H9 (cell line): Measurements from ENCODE around the gene PRR30. TPM values are rescaled to one million over a fixed set of nuclear protein-coding genes. Genes with fewer than 3 reads are reported as not detected.

Experiments used
- DNase-seq: peaks from one replicate; pipeline ENCODE4 v3.0.0-alpha.2; 2017
- H2AFZ ChIP-seq: one replicate; pipeline ENCODE4 v1.6.1; 2013; ENCODE audit warnings: mild to moderate bottlenecking, low read length, control low read depth, moderate library complexity
- H2AK5ac ChIP-seq: 2 replicates; pipeline ENCODE4 v1.6.1; 2013; ENCODE audit warnings: low read length, control low read depth, mixed read lengths; ENCODE audit not compliant: insufficient read length
- H2BK120ac ChIP-seq: one replicate; pipeline ENCODE4 v1.6.1; 2013; ENCODE audit warnings: low read depth, mild to moderate bottlenecking, low read length, control low read depth, inconsistent platforms; ENCODE audit not compliant: poor library complexity, severe bottlenecking
- H2BK12ac ChIP-seq: 2 replicates; pipeline ENCODE4 v1.6.1; 2013; ENCODE audit warnings: low read length, control low read depth, mixed read lengths, low read depth; ENCODE audit not compliant: insufficient read length
- H2BK15ac ChIP-seq: 2 replicates; pipeline ENCODE4 v1.6.1; 2013; ENCODE audit warnings: low read depth, low read length, control low read depth
- H2BK20ac ChIP-seq: one replicate; pipeline ENCODE4 v1.6.1; 2013; ENCODE audit warnings: low read depth, mild to moderate bottlenecking, low read length, control low read depth, inconsistent platforms; ENCODE audit not compliant: poor library complexity, severe bottlenecking
- H2BK5ac ChIP-seq: 2 replicates; pipeline ENCODE4 v1.6.1; 2013; ENCODE audit warnings: low read length, control low read depth, mixed read lengths; ENCODE audit not compliant: insufficient read length
- H3K14ac ChIP-seq: 2 replicates; pipeline ENCODE4 v1.6.1; 2013; ENCODE audit warnings: low read length, control low read depth; ENCODE audit not compliant: insufficient read depth
- H3K18ac ChIP-seq: 2 replicates; pipeline ENCODE4 v1.6.1; 2013; ENCODE audit warnings: low read depth, mild to moderate bottlenecking, mixed read lengths, low read length, control low read depth; ENCODE audit not compliant: insufficient read length
- H3K23ac ChIP-seq: 2 replicates; pipeline ENCODE4 v1.6.1; 2013; ENCODE audit warnings: low read length, control low read depth, mixed read lengths, low read depth; ENCODE audit not compliant: insufficient read length
- H3K23me2 ChIP-seq: 2 replicates; pipeline ENCODE4 v1.6.1; 2013; ENCODE audit warnings: low read depth, mild to moderate bottlenecking, mixed read lengths, low read length, control low read depth; ENCODE audit not compliant: insufficient read length, poor library complexity, severe bottlenecking
- H3K27ac ChIP-seq: 2 replicates; pipeline ENCODE4 v1.5.1; 2013; ENCODE audit warnings: low read length, control low read depth, mixed read lengths, low read depth; ENCODE audit not compliant: insufficient read length
- H3K27me3 ChIP-seq: 2 replicates; pipeline ENCODE4 v1.6.1; 2013; ENCODE audit warnings: low read length, control low read depth, inconsistent platforms; ENCODE audit not compliant: insufficient read depth
- H3K4ac ChIP-seq: 2 replicates; pipeline ENCODE4 v1.6.1; 2013; ENCODE audit warnings: low read depth, mild to moderate bottlenecking, control low read depth, inconsistent platforms, low read length, moderate library complexity
- H3K4me1 ChIP-seq: 2 replicates; pipeline ENCODE4 v1.6.1; 2013; ENCODE audit warnings: low read length, control low read depth, inconsistent platforms; ENCODE audit not compliant: insufficient read depth
- H3K4me2 ChIP-seq: 2 replicates; pipeline ENCODE4 v1.6.1; 2013; ENCODE audit warnings: low read length, control low read depth, mixed read lengths; ENCODE audit not compliant: insufficient read length, insufficient read depth
- H3K56ac ChIP-seq: 2 replicates; pipeline ENCODE4 v1.6.1; 2013; ENCODE audit warnings: low read depth, mild to moderate bottlenecking, mixed read lengths, low read length, control low read depth; ENCODE audit not compliant: insufficient read length
- H3K79me1 ChIP-seq: 2 replicates; pipeline ENCODE4 v1.6.1; 2013; ENCODE audit warnings: low read depth, mild to moderate bottlenecking, moderate library complexity, low read length, control low read depth, inconsistent platforms; ENCODE audit not compliant: insufficient read depth, poor library complexity, severe bottlenecking
- H3K79me2 ChIP-seq: 2 replicates; pipeline ENCODE4 v1.6.1; 2013; ENCODE audit warnings: low read length, control low read depth, inconsistent platforms; ENCODE audit not compliant: insufficient read depth
- H3K9ac ChIP-seq: 2 replicates; pipeline ENCODE4 v1.6.1; 2013; ENCODE audit warnings: low read length, control low read depth, mixed read lengths; ENCODE audit not compliant: insufficient read length; ENCODE audit errors: extremely low read depth
- H3K9me3 ChIP-seq: one replicate; pipeline ENCODE4 v1.6.1; 2013; ENCODE audit warnings: low read depth, low read length, inconsistent platforms; ENCODE audit not compliant: control insufficient read depth
- H3T11ph ChIP-seq: one replicate; pipeline ENCODE4 v1.6.1; 2013; ENCODE audit warnings: mild to moderate bottlenecking, low read length, control low read depth, inconsistent platforms
- H4K20me1 ChIP-seq: one replicate; pipeline ENCODE4 v1.6.1; 2013; ENCODE audit not compliant: control insufficient read depth, insufficient read length, insufficient read depth
- H4K5ac ChIP-seq: 2 replicates; pipeline ENCODE4 v1.6.1; 2013; ENCODE audit warnings: low read depth, mild to moderate bottlenecking, mixed read lengths, low read length, control low read depth; ENCODE audit not compliant: insufficient read length
- H4K8ac ChIP-seq: replicated peaks from 2 replicates; pipeline ENCODE4 v1.6.1; 2013; ENCODE audit warnings: low read length, control low read depth, mixed read lengths, low read depth; ENCODE audit not compliant: insufficient read length
- H4K91ac ChIP-seq: 2 replicates; pipeline ENCODE4 v1.6.1; 2013; ENCODE audit warnings: low read depth, mild to moderate bottlenecking, moderate library complexity, mixed read lengths, low read length, control low read depth; ENCODE audit not compliant: insufficient read length
- H3K27ac Mint-ChIP-seq, 3 experiments: 2 replicates in 2 of 3; 3 replicates in 1 of 3; pipeline ENCODE4 v1.8.0; 2020 to 2021; ENCODE audit warnings: mixed read lengths in 3 of 3, mild to moderate bottlenecking in 1 of 3, moderate library complexity in 1 of 3
- H3K27me3 Mint-ChIP-seq: 2 replicates; pipeline ENCODE4 v1.8.0; 2021; ENCODE audit warnings: low read depth, mild to moderate bottlenecking, moderate library complexity, mixed read lengths
- H3K36me3 Mint-ChIP-seq, 3 experiments: 2 replicates in 2 of 3; 3 replicates in 1 of 3; pipeline ENCODE4 v1.8.0; 2020 to 2021; ENCODE audit warnings: low read depth in 3 of 3, mixed read lengths in 3 of 3; ENCODE audit not compliant: insufficient read depth in 1 of 3
- H3K4me1 Mint-ChIP-seq, 2 experiments: 2 replicates each; pipeline ENCODE4 v1.8.0; 2020; ENCODE audit warnings: mixed read lengths in 2 of 2
- H3K4me3 Mint-ChIP-seq, 2 experiments: 2 replicates in 1 of 2; 3 replicates in 1 of 2; pipeline ENCODE4 v1.8.0; 2020 to 2021; ENCODE audit warnings: mild to moderate bottlenecking in 2 of 2, mixed read lengths in 2 of 2, moderate library complexity in 1 of 2
- H3K9me3 Mint-ChIP-seq, 2 experiments: 2 replicates in 1 of 2; 3 replicates in 1 of 2; pipeline ENCODE4 v1.8.0; 2020; ENCODE audit warnings: mild to moderate bottlenecking in 2 of 2, mixed read lengths in 2 of 2, moderate library complexity in 1 of 2
- WGBS: extraction: QIAGEN DNeasy Blood & Tissue Kit; methylation state at CpG from one replicate; pipeline ENCODE4 v1.1.7; 2013; ENCODE audit warnings: missing lambda C conversion rate, low lambda C conversion rate, mixed read lengths; ENCODE audit not compliant: insufficient read length; ENCODE audit errors: extremely low coverage; 5-methylcytosine and 5-hydroxymethylcytosine counted together
- total RNA-seq: library from RNA; stranded (reverse); gene quantifications from 2 replicates; pipeline ENCODE4 v1.2.1, GENCODE V29; 2021
- TF ChIP-seq, protein P1 (sequence below): fragments of 200-600 bp; sonication (generic); conservative IDR thresholded peaks from 3 replicates; pipeline ENCODE4 v1.8.0; 2021; ENCODE audit warnings: antibody characterized with exemption, mild to moderate bottlenecking

Gene PRR30
- total RNA-seq, 1 experiment from 2014 or later: not detected

DNA sequence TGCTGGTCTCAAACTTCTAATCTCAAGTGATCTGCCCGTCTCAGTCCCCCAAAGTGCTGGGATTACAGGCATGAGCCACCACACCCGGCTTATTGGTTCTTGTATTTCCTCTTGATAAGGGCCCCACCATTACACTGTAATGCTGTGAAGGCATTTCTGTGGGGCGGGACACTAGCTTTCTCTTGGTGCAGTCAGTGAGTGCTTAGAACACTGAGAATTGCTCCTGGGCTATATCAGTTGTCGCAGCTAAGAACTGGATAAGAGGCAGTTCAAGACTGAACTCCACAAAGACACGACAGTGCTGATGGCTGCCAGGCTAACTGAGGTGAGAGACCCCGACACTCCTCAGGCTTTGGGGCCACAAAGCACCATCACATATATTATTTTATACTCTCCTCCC lies 50.6 kb downstream of the PRR30 start:
- Histone ChIP-seq H3K79me2 (no peaks in the 10 kb centered on the region), H2AFZ (no peak overlapping the region), H3K4me1 (no peaks in the 10 kb centered on the region), H3K27ac (no peak overlapping the region), H3T11ph (no peak overlapping the region), H3K56ac (no peak overlapping the region), H3K18ac (no peak overlapping the region), H2BK5ac (no peak overlapping the region), H2BK15ac (no peak overlapping the region), H3K4me2 (no peak overlapping the region), H2AK5ac (no peak overlapping the region), H4K20me1 (no peaks in the 10 kb centered on the region), H2BK120ac (no peak overlapping the region), H3K23me2 (peaks cover 13% of the 10 kb centered on the region), H3K14ac (no peak overlapping the region), H4K8ac (no peak overlapping the region), H3K9me3 (no peaks in the 10 kb centered on the region), H4K91ac (no peak overlapping the region), H2BK20ac (no peak overlapping the region), H4K5ac (no peak overlapping the region), H2BK12ac (no peak overlapping the region), H3K4ac (no peak overlapping the region), H3K23ac (no peak overlapping the region), H3K79me1 (no peaks in the 10 kb centered on the region), H3K27me3 (no peaks in the 10 kb centered on the region), H3K9ac (no peak overlapping the region)
- no peaks in the 10 kb centered on the region; a peak in 1 of 7 replicates for H3K36me3 Mint-ChIP-seq
- H3K4me1 Mint-ChIP-seq: peaks cover 15 to 21% of the 10 kb centered on the region in 2 experiments
- no peak overlapping the region; a peak in 1 of 7 replicates for H3K27ac Mint-ChIP-seq
- WGBS: no CpG with 5 or more reads among the region's 6 CpGs
- DNase-seq: no peak
- TF ChIP-seq, protein P1, sequence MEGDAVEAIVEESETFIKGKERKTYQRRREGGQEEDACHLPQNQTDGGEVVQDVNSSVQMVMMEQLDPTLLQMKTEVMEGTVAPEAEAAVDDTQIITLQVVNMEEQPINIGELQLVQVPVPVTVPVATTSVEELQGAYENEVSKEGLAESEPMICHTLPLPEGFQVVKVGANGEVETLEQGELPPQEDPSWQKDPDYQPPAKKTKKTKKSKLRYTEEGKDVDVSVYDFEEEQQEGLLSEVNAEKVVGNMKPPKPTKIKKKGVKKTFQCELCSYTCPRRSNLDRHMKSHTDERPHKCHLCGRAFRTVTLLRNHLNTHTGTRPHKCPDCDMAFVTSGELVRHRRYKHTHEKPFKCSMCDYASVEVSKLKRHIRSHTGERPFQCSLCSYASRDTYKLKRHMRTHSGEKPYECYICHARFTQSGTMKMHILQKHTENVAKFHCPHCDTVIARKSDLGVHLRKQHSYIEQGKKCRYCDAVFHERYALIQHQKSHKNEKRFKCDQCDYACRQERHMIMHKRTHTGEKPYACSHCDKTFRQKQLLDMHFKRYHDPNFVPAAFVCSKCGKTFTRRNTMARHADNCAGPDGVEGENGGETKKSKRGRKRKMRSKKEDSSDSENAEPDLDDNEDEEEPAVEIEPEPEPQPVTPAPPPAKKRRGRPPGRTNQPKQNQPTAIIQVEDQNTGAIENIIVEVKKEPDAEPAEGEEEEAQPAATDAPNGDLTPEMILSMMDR: no peak
- H3K4me3 Mint-ChIP-seq: no peak overlapping the region
- H3K27me3 Mint-ChIP-seq: peaks cover 20% of the 10 kb centered on the region
- no peaks in the 10 kb centered on the region for H3K9me3 Mint-ChIP-seq
